Parathyroid adenoma (tissue), 2 donors: ENCODE results near the gene CPM.
"Not testable (repeated sequence)": the region's sequence is repeated elsewhere in the genome, so short reads cannot be mapped to it uniquely, and the experiment has no call there.

Experiments used
- H2AFZ ChIP-seq: fragments of 300-600 bp; sonication (generic); one replicate; pipeline ENCODE4 v1.7.0; 2017; ENCODE audit warnings: antibody characterized with exemption, mild to moderate bottlenecking
- H3K27ac ChIP-seq: fragments of 300-600 bp; sonication (generic); one replicate; pipeline ENCODE4 v1.7.0; 2017
- H3K27me3 ChIP-seq: fragments of 300-600 bp; sonication (generic); one replicate; pipeline ENCODE4 v1.7.0; 2017; ENCODE audit warnings: low read length; ENCODE audit not compliant: control insufficient read depth, insufficient read depth
- H3K36me3 ChIP-seq: fragments of 300-600 bp; sonication (generic); one replicate; pipeline ENCODE4 v1.7.0; 2017; ENCODE audit warnings: low read length; ENCODE audit not compliant: control insufficient read depth, insufficient read depth
- H3K4me1 ChIP-seq: fragments of 300-600 bp; sonication (generic); one replicate; pipeline ENCODE4 v1.7.0; 2017; ENCODE audit warnings: control low read depth
- H3K4me2 ChIP-seq: fragments of 300-600 bp; sonication (generic); one replicate; pipeline ENCODE4 v1.7.0; 2017; ENCODE audit warnings: low read length
- H3K4me3 ChIP-seq: fragments of 300-600 bp; sonication (generic); one replicate; pipeline ENCODE4 v1.7.0; 2017; ENCODE audit warnings: low read depth, low read length
- H3K79me2 ChIP-seq: fragments of 300-600 bp; sonication (generic); one replicate; pipeline ENCODE4 v1.7.0; 2017; ENCODE audit warnings: control low read depth
- H3K9ac ChIP-seq: fragments of 300-600 bp; sonication (generic); one replicate; pipeline ENCODE4 v1.7.0; 2017; ENCODE audit warnings: mild to moderate bottlenecking
- H3K9me3 ChIP-seq: fragments of 300-600 bp; sonication (generic); one replicate; pipeline ENCODE4 v1.7.0; 2017; ENCODE audit warnings: low read length; ENCODE audit not compliant: control insufficient read depth
- TF ChIP-seq, protein P1 (sequence below): fragments of 300-600 bp; sonication (generic); IDR thresholded peaks from one replicate; pipeline ENCODE4 v1.7.0; 2017; ENCODE audit warnings: antibody characterized with exemption, mild to moderate bottlenecking
- donor health status: primary hyperparathyroidism.

Gene CPM

DNA sequence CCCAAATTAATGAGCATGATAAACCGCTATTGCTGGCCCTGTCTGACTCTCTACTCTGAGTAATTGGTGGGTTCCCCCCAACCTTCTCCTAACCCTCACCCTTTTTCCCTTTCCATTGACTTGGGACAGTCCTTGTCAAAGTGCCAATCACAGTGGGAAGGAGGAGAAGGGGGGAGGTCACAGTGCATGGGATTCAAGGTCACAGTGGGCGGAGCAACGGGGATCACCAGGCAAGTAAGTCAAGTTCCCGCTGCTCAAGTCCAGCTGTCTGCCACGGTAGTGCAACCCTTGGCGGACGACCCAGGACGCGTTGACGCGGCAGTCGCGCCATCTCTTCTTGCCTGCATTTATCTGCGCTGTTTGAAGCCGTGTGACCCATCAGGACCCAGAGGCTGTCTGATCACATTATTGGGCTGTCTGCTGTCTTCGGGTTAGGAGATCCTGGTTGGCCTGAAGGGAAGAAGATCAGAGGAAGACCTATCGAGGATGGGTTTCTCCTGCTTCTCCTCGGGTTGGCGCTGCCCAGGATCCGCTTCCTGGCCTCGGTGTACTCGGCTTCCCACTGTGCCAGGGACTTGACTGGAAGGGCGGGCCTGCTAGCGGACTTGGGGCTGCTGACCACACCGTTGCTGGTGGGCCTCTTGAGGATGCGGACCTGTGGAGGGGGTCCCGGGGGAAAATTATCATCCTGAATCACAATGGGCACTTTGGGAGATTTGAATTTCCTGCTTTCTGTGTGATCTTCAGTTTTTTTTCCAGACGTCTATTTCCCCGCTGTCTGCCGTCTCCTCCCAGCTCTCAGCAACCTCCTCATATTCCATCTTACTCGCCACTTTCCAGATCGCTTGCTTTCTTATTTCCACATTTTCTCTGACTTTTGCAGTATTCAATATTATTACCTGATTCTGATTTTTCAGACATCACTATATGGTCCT, 128.0 kb downstream of the CPM start:
- H3K27me3 ChIP-seq: no peaks in the 10 kb centered on the region
- no peaks in the 10 kb centered on the region for H3K36me3 ChIP-seq
- no peaks in the 10 kb centered on the region for H3K79me2 ChIP-seq
- no peak overlapping the region for H3K9ac ChIP-seq
- no peak overlapping the region for H3K27ac ChIP-seq
- TF ChIP-seq, protein P1, sequence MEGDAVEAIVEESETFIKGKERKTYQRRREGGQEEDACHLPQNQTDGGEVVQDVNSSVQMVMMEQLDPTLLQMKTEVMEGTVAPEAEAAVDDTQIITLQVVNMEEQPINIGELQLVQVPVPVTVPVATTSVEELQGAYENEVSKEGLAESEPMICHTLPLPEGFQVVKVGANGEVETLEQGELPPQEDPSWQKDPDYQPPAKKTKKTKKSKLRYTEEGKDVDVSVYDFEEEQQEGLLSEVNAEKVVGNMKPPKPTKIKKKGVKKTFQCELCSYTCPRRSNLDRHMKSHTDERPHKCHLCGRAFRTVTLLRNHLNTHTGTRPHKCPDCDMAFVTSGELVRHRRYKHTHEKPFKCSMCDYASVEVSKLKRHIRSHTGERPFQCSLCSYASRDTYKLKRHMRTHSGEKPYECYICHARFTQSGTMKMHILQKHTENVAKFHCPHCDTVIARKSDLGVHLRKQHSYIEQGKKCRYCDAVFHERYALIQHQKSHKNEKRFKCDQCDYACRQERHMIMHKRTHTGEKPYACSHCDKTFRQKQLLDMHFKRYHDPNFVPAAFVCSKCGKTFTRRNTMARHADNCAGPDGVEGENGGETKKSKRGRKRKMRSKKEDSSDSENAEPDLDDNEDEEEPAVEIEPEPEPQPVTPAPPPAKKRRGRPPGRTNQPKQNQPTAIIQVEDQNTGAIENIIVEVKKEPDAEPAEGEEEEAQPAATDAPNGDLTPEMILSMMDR: no peak
- H2AFZ ChIP-seq: no peak overlapping the region
- no peaks in the 10 kb centered on the region for H3K4me1 ChIP-seq
- H3K4me3 ChIP-seq: no peak overlapping the region
- no peak overlapping the region for H3K4me2 ChIP-seq
- no peaks in the 10 kb centered on the region for H3K9me3 ChIP-seq

DNA sequence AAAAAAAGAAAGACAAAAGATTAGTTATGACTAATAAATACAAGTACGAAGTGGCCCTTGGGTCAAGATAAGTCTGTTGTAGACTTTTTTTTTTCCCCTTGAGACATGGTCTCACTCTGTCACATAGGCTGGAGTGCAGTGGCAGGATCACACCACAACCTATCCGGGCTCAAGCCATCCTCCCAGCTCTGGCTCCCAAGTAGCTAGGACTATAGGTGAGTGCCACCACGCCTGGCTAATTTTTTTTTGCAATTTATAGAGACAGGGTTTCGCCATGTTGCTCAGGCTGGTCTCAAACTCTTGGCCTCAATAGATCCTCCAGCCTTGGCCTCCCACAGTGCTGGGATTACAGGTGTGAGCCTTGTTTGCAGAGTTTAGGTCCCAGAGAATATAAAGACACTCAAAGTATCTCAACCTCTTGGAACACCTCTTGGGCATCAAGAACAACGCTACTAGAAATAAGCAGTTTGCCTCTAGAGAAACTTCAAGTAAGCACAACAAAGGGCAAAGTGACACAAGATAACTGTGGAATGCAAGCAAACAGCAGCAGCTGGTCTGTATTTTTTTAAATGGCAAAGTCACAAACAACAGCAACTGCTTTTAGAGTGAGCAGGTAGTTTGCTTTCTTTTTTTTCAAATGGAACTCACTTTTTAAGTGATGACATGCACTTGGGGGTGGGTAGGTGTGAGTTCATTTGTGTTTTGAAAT, 128.9 kb downstream of the CPM start:
- no peaks in the 10 kb centered on the region for H3K36me3 ChIP-seq
- H3K4me2 ChIP-seq: no peak overlapping the region
- no peak overlapping the region for H3K27ac ChIP-seq
- H3K4me3 ChIP-seq: no peak overlapping the region
- TF ChIP-seq, protein P1: no peak
- H3K79me2 ChIP-seq: no peaks in the 10 kb centered on the region
- no peaks in the 10 kb centered on the region for H3K4me1 ChIP-seq
- H2AFZ ChIP-seq: no peak overlapping the region
- H3K9me3 ChIP-seq: no peaks in the 10 kb centered on the region
- H3K9ac ChIP-seq: no peak overlapping the region
- H3K27me3 ChIP-seq: no peaks in the 10 kb centered on the region

DNA sequence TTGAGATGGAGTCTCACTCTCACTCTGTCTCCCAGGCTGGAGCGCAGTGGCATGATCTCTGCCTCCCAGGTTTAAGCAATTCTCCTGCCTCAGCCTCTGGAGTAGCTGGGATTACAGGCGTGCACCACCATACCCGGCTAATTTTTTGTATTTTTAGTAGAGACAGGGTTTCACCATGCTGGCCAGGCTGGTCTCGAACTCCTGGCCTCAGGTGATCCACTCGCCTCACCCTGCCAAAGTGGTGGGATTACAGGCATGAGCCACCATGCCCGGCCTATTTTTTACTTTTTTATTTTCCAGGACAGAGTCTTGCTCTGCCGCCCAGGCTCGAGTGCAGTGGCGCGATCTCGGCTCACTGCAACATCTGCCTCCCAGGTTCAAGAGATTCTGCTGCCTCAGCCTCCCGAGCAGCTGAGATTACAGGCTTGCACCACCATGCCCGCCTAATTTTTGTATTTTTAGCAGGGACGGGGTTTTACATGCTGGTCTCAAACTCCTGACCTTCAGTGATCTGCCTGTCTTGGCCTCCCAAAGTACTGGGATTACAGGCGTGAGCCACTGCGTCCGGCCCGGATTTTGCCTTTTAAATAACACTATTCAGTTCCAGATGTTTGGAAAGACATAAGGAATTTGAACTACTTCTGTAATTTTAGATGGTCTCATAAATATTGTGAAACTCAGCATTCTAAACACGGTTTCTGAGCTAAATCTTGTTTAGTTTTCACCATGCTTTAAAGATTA, 129.9 kb downstream of the CPM start:
- not testable (repeated sequence) for H3K4me2 ChIP-seq, H3K4me3 ChIP-seq, H3K4me1 ChIP-seq, H3K27me3 ChIP-seq, H3K79me2 ChIP-seq, H3K27ac ChIP-seq, H3K9me3 ChIP-seq, H3K9ac ChIP-seq, H3K36me3 ChIP-seq, H2AFZ ChIP-seq

DNA sequence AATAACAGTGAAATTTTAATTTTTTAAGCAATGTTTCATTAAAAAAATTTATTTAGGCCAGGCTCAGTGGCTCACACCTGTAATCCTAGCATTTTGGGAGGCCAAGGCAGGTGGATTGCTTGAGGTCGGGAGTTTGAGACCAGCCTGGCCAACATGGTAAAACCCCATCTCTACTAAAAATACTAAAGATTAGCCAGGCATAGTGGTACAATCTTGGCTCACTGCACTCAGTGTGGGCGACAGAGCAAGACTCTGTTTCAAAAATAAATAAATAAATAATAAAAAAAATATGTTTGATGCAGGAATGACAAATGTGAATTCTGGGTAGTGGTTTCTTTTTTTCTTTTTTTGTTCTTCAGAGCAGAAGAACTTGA, 130.6 kb downstream of the CPM start:
- not testable (repeated sequence) for H3K4me3 ChIP-seq, H3K4me2 ChIP-seq, H3K36me3 ChIP-seq, H3K9ac ChIP-seq, H3K9me3 ChIP-seq, H3K4me1 ChIP-seq, H3K27ac ChIP-seq, H3K27me3 ChIP-seq, H3K79me2 ChIP-seq, H2AFZ ChIP-seq
